SK-N-MC (cell line): ENCODE measurements around the gene ITGB1.

Source experiments
- EZH2 ChIP-seq: fragments of 200-600 bp; sonication (generic); IDR thresholded peaks from one replicate; pipeline ENCODE4 v1.6.1; 2017; ENCODE audit warnings: antibody characterized with exemption
- FOXP2 ChIP-seq: optimal IDR thresholded peaks from 2 replicates; pipeline ENCODE3; 2011; ENCODE audit warnings: mild to moderate bottlenecking, moderate library complexity; ENCODE audit not compliant: insufficient read depth; ENCODE audit errors: extremely low read length, control extremely low read depth
- POLR2AphosphoS5 ChIP-seq: IDR thresholded peaks from 2 replicates; pipeline ENCODE4 v1.6.1; 2012; ENCODE audit warnings: mild to moderate bottlenecking, low read depth, low read length, borderline replicate concordance

GRCh38 chr10:32955299-32955772, 2.7 kb downstream of the ITGB1 start:
- TF ChIP-seq EZH2 (no peak), POLR2AphosphoS5 (no peak), FOXP2 (no peak)
